K562 (cell line): Measurements from ENCODE around the gene RNASEH2A. TPM values are rescaled to one million over a fixed set of nuclear protein-coding genes. Genes with fewer than 3 reads are reported as not detected.
A peak's percentile ranks its signal among the peaks of the same experiment; 100 is the strongest.

Experiments
- ARID1B ChIP-seq: fragments of 450-650 bp; IDR thresholded peaks from 2 replicates; pipeline ENCODE4 v1.6.1; 2016; ENCODE audit warnings: antibody characterized with exemption, mild to moderate bottlenecking, inconsistent platforms
- ATF2 ChIP-seq: sonication (generic); formaldehyde crosslinking; IDR thresholded peaks from 2 replicates; pipeline ENCODE4 v1.8.1; 2022; ENCODE audit warnings: missing genetic modification reagents
- CBFB ChIP-seq: sonication (generic); formaldehyde crosslinking; IDR thresholded peaks from 2 replicates; pipeline ENCODE4 v1.4.0; 2020; ENCODE audit warnings: mild to moderate bottlenecking, missing genetic modification reagents
- CBX2 ChIP-seq: fragments of 200-600 bp; sonication (generic); IDR thresholded peaks from one replicate; pipeline ENCODE4 v1.6.1; 2012; ENCODE audit warnings: mild to moderate bottlenecking, low read length, inconsistent platforms; ENCODE audit not compliant: insufficient read depth, poor library complexity, severe bottlenecking
- CREB3 ChIP-seq: fragments of 450-650 bp; conservative IDR thresholded peaks from 2 replicates; pipeline ENCODE4 v1.6.1; 2016; ENCODE audit warnings: missing genetic modification characterization, low read depth, mild to moderate bottlenecking, missing compliant biosample characterization, moderate library complexity
- E2F8 ChIP-seq: fragments of 450-650 bp; IDR thresholded peaks from 2 replicates; pipeline ENCODE4 v1.7.1; 2018; ENCODE audit warnings: mild to moderate bottlenecking, low read depth; ENCODE audit not compliant: partially characterized antibody
- GTF2A2 ChIP-seq: IDR thresholded peaks from 2 replicates; pipeline ENCODE4 v1.6.1; 2016; ENCODE audit warnings: mild to moderate bottlenecking, missing genetic modification characterization, missing compliant biosample characterization
- ID3 ChIP-seq, 2 experiments: fragments of 250-450 bp in 1 of 2; fragments of 450-650 bp in 1 of 2; sonication (Bioruptor Pico) in 1 of 2; IDR thresholded peaks; 2 replicates each; pipeline versions ENCODE4 v1.6.1 to v1.8.0; 2016 to 2021; ENCODE audit warnings: mild to moderate bottlenecking in 2 of 2, moderate library complexity in 2 of 2, missing compliant biosample characterization in 1 of 2, missing genetic modification characterization in 1 of 2
- MAFK ChIP-seq: IDR thresholded peaks from 2 replicates; pipeline ENCODE4 v1.6.1; 2011; ENCODE audit warnings: low read length, improper control_type of control experiment
- MEF2D ChIP-seq: conservative IDR thresholded peaks from 2 replicates; pipeline ENCODE4 v1.6.1; 2016; ENCODE audit warnings: low read depth, missing genetic modification characterization, missing compliant biosample characterization
- MEIS2 ChIP-seq: fragments of 450-650 bp; IDR thresholded peaks from 2 replicates; pipeline ENCODE4 v1.6.1; 2014; ENCODE audit warnings: mild to moderate bottlenecking; ENCODE audit not compliant: partially characterized antibody
- POLR2H ChIP-seq: IDR thresholded peaks from 2 replicates; pipeline ENCODE4 v1.6.1; 2016; ENCODE audit warnings: missing genetic modification characterization, low read depth, mild to moderate bottlenecking, control low read depth, missing compliant biosample characterization, moderate library complexity
- SP1 ChIP-seq: sonication (generic); formaldehyde crosslinking; IDR thresholded peaks from 2 replicates; pipeline ENCODE4 v1.8.1; 2022; ENCODE audit warnings: mild to moderate bottlenecking, missing genetic modification reagents
- TCF3 ChIP-seq: sonication (generic); formaldehyde crosslinking; IDR thresholded peaks from 2 replicates; pipeline ENCODE4 v1.4.0; 2020; ENCODE audit warnings: mild to moderate bottlenecking, missing genetic modification reagents
- TEAD1 ChIP-seq, 2 experiments: fragments of 450-650 bp in 1 of 2; sonication (generic) in 1 of 2; formaldehyde crosslinking; IDR thresholded peaks; 2 replicates each; pipeline versions ENCODE4 v1.4.0 to v1.8.0; 2020 to 2022; ENCODE audit warnings: mild to moderate bottlenecking in 2 of 2, missing genetic modification reagents in 1 of 2
- ZMIZ1 ChIP-seq, 2 experiments: fragments of 150-350 bp in 1 of 2; IDR thresholded peaks; 2 replicates each; pipeline ENCODE4 v1.6.1; 2012 to 2016; ENCODE audit warnings: low read depth in 2 of 2, low read length in 2 of 2, mild to moderate bottlenecking in 1 of 2, moderate library complexity in 1 of 2
- polyA plus RNA-seq, 8 experiments: library from polyadenylated mRNA; depleted of rRNA in 4 of 8; stranded (reverse) in 5 of 8; unstranded in 3 of 8; fragments of >200 nt; fragmentation: Nextera tagmentation in 2 of 8; fragmentation: Illumina TruSeq in 1 of 8; extraction: Ambion mirVana in 2 of 8; extraction: Trizol in 1 of 8; gene quantifications; 2 replicates each; pipeline versions ENCODE4 v1.2.1 to v1.2.3, GENCODE V29; 2011 to 2014; ENCODE audit warnings: inconsistent platforms in 1 of 8, missing spikeins in 1 of 8
- total RNA-seq, 7 experiments: library from RNA; depleted of rRNA in 6 of 7; stranded (reverse); fragments of >200 nt in 6 of 7; fragmentation: Illumina TruSeq in 2 of 7; extraction: Trizol in 2 of 7; gene quantifications; 2 replicates each; pipeline versions ENCODE4 v1.2.1 to v1.2.3, GENCODE V29; 2011 to 2021; ENCODE audit warnings: low replicate concordance in 1 of 7

The RNASEH2A gene
- total and polyA plus RNA-seq, 9 of the 15 experiments (the other 6 are each of a cell fraction or from before 2014, with no cell fraction given): 22.3 to 78.0 (median 61.7) TPM

- TF ChIP-seq E2F8 (peak; percentile 36), POLR2H (tag) (peak; percentile 98), CBX2 (no peak), TCF3 (CRISPR knock-in tag) (peak; percentile 48; the same call in 1 of the 2 replicates), SP1 (CRISPR knock-in tag) (peak; percentile 93), MEF2D (no peak), ARID1B (peak; percentile 47), GTF2A2 (tag) (peak; percentile 87), ATF2 (CRISPR knock-in tag) (no peak), MEIS2 (peak; percentile 84), CBFB (CRISPR knock-in tag) (peak; percentile 55; the same call in 1 of the 2 replicates), ZMIZ1 (IDR thresholded peaks at IDR 0.05; ENCODE audit: low read depth in 2 of 2, low read length in 2 of 2) (peak in 1 of 2 experiments; percentile 91; a peak in 2 of 4 replicates), MAFK (no peak), ID3 (CRISPR knock-in tag; IDR thresholded peaks at IDR 0.05) (no peak), ID3 (tag; IDR thresholded peaks at IDR 0.05) (0 out of 2 replicates have a peak, but pooled peaks have one; percentile 66), TEAD1 (CRISPR knock-in tag; IDR thresholded peaks at IDR 0.05) (peak; percentile 6 to 31; a peak in 2 of 4 replicates), CREB3 (tag) (no peak)
Observed at GRCh38 chr19:12791345-12792050, 14.9 kb upstream of the RNASEH2A start, which contains the start of gene JUNB (continued).
